HG03575 (cell line): ENCODE measurements around the gene FXR2.
A peak's percentile ranks its signal among the peaks of the same experiment; 100 is the strongest.

Source experiments
- ATAC-seq: cut with Tn5 transposase; IDR thresholded peaks from one replicate; pipeline ENCODE4 v1.9.1; 2021; ENCODE audit not compliant: unreplicated experiment, insufficient number of reproducible peaks, low FRiP score; ENCODE audit errors: extremely low read depth

The FXR2 gene

DNA sequence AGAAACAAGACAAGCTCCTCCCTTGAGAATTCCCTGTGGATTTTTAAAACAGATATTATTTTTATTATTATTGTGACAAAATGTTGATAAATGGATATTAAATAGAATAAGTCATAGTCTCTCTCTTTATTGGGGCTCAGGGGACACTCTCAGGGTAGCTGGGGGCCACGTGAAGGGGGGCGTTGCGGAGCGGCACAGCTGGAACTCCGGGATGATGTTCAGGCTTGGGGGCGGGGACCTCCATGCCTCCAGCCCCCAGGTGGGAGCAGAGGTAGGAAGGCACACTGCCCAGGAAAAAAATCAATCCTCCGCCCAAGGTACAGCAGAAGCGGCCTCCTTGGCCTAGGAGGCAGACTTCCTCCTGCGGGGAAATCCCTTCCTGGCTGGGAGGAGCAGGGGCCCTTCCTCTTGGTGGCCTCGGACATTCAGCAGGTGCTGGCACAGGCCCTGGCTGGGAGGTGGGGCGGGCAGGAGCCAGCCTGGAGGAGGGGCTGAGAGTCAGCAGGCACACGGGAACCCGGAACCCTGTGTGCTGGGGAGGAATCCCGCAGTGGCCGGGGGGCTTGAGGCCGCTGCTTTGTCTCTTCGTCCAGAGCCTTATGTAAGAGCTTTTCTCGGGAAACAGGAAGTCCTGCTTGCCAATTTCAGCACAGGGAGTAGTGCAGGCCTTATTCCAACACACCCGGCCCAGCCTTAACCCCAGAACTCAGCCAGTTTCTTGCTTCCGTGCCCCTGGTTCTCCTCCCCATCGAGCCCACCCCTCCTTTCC is 56.7 kb downstream of the FXR2 start:
- no peak for ATAC-seq

DNA sequence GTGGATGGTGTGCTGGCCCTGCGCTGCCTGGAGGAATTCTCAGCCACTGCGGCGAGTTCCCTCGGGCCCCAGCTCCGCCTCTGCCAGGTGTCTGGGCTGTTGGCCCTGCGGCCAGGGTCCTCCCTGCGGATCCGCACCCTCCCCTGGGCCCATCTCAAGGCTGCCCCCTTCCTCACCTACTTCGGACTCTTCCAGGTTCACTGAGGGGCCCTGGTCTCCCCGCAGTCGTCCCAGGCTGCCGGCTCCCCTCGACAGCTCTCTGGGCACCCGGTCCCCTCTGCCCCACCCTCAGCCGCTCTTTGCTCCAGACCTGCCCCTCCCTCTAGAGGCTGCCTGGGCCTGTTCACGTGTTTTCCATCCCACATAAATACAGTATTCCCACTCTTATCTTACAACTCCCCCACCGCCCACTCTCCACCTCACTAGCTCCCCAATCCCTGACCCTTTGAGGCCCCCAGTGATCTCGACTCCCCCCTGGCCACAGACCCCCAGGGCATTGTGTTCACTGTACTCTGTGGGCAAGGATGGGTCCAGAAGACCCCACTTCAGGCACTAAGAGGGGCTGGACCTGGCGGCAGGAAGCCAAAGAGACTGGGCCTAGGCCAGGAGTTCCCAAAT is 57.4 kb downstream of the FXR2 start:
- no peak for ATAC-seq

DNA sequence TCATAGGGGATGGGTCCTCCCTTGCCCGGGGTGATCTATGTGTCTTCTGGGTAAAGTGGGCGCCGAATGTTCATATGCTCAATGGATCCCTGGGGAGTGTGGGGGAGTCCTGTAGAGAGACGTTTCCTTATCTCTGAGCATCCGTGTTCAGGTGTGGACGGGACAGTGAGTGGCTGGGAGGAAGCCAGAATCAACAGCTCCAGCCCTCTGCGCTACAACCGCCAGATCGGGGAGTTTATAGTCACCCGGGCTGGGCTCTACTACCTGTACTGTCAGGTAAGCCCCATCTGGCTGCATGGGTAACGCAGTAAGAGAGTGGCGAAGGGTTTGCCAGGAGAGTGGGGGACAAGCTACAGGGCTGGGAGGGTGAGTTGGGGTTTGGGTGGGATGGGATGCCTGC is 58.1 kb downstream of the FXR2 start:
- no peak for ATAC-seq

DNA sequence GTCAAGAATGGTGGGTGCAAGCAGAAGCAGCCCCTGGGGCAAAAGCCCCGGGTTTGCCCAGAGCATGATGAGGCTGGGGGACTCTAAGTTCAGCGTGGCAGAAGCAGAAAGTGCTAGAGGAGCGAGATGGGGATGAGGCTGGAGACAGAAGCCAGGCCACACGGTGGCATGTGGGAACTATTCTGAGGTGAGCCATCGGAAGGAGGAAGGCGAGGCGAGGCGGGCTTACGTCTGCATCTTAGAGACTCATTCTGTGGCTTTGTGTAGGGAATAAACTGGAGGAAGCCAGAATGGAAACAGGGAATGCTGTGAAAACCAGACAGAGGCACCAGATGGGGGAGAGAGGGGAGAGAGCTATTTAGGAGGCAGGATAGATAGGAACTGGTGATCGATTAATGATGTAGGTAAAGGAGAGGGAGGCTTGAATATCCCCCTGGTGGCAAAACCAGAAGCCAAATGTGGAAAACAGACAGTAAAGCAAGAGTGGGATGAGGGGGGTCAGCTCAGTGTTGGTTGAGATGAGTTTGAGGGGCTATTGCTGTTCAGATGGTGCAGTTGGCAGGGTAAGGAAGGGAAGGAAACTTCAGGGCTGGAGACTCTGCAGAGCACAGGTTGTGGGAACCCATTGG is 59.3 kb downstream of the FXR2 start:
- ATAC-seq = no peak

DNA sequence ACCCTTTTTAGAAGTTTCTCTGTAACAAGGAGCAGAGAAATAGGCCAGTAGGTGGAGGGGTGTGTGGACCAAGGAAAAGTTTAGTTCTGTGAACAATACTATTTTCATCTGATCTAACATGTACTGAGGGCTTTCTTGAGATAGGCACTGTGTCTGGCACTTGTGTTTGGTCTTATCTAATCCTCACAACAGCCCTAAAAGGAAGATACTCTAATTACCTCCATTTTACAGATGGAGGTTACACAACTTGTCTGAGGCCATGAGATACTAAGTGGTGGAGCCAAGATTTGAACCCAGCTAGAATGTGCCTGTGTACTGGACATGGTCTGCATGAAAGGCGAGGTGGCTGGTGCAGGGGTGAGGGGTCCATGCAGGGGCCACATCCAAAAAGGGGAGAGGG is 61.3 kb downstream of the FXR2 start:
- no peak for ATAC-seq

DNA sequence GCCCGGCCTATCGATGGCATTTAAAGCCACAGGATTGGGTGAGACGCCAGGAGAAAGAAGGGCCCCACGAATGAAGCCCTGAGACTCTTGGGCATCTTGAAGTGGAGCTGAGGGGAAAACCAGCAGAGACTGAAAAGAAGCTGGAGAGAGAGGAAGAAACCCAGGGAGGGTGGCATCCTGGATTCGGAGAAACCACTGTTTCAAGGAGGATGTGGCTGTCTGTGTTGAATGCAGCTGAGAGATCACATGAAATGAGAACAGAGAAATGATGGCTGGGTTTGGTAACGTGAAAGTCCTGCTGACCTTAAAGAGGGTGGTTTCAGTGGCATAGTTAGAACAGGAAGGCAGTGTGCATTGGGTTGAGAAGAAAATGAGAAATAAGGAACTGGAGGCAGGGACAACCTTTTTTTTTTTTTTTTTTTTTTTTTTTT is 62.1 kb downstream of the FXR2 start:
- peak; percentile 64 for ATAC-seq

DNA sequence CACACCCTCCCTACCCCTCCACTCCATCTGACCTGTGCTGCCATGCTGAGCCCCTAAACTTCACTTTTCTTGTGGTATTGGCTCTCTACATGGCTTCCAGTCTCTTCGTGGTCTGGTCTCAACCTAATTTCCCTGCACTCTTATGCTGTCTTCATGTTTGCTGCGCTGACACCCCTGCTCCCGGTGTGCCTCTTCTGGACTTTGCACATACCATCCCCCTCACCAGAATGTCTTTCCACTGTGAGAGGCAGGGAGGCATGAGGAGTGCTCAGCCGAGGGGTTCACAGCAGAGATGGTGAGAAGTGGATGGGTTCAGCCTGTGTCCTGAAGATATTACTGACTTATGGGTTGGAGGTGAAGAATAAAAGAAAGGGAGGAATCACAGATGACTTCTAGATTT is 63.3 kb downstream of the FXR2 start:
- no peak for ATAC-seq

DNA sequence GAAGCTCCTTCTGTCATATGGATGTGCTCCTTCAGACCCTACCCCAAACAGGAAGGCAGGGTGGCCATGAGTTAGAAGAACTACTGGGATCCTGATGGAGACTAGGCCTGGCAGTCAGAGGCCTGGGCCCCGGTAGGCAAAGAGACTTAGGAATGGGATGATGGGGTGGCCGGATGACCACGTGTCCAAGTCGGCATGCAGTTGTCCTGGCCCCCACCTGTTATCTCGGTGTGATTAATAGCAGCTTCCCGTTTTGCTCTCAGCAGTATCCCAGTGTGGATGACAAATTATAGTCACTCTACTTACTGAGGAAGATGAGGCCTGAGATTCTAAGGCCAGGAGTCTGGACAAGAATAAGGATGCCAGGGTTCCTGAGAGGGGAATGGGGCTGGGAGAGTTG is 64.4 kb downstream of the FXR2 start:
- ATAC-seq = no peak

DNA sequence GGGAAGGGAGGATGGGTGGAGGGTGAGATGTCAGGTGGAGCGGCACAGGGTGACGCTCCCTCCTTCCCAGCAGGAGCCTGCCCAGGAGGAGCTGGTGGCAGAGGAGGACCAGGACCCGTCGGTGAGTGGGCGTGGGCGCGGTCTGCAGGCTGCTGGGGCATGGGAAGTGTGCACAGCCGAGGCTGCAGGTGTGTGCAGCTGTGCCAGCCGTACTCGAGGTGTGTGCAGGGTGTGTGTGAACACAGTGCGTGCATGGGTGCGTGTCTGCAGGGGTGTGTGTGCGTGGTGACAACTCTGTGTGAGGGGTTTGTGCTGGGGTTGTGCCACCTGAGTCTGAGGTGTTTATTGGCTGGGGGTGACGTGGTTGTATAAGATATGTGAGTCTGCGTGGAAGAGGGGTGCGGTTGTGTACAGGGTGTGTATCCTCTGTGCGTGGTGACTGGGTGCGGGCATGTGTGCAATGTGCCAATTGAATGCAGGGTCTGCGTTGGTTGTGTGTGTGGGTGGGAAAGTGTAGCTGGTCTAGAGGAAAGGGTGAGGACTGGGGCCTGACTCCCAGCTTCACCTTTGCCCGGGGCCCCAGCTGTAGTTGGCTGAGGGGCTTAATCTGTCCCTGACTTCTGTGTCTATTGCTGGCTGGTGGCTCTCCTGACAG is 65.2 kb downstream of the FXR2 start:
- ATAC-seq = no peak

DNA sequence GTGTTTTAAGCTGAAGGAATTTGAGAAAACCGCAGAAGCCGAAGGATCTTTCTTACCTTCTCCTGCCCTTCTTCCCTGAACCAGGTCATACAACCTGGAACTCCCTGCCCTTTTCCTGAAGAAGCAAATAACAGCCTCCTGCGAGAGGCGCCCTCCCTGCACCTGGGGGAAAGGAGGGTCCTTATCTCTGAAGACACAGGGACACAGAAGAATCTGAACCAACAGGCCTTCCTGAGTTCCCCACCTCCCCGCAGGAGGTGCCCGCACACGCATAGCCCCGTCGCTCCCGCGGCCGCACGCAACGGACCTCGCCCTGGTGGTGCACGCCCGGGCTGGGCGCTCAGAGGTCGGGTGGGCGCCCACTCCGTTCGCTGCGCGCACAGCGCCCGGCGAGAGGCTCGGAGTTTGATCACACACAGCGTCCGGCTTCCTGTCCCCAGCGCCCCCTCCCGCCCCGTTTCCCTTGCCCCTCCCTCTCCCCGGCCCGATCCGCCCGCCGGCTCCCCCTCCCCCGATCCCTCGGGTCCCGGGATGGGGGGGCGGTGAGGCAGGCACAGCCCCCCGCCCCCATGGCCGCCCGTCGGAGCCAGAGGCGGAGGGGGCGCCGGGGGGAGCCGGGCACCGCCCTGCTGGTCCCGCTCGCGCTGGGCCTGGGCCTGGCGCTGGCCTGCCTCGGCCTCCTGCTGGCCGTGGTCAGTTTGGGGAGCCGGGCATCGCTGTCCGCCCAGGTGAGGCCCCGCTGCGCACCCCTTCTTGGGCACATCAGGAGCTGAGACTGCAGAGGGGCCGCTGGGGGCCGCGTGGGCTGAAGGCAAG is 65.9 kb downstream of the FXR2 start, which contains the start of gene TNFSF12:
Gene TNFSF12, plus strand, starts transcription at position 474 of the 816 bp plus-strand sequence. Its CDS starts 96 bp downstream, at position 570.
- no peak for ATAC-seq

DNA sequence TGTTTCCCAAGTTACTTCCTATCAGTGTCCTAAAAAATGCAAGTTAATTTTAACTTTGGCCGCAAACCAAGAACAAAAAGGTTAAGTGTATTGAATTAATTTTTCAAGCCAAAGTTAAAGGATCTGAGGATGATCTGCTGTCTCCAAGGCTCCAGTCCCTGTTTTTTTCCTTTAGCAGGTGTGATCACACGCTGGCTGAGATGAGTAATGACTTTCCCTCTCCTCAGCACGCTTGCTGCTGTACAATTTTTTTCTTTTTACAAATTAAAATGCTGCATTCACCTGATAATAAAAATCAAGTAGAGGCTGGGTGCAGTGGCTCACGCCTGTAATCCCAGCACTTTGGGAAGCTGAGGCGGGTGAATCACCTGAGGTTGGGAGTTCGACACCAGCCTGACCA is 69.8 kb downstream of the FXR2 start:
- no peak for ATAC-seq
